Loucy (cell line): ENCODE results near the gene AFF3.

Experiments used
- EZH2phosphoT487 ChIP-seq: fragments of 200-600 bp; IDR thresholded peaks from 2 replicates; pipeline ENCODE4 v1.6.1; 2018; ENCODE audit warnings: antibody characterized with exemption, mild to moderate bottlenecking, moderate library complexity, borderline replicate concordance
- TF ChIP-seq, protein P1 (sequence below): fragments of 200-600 bp; sonication (generic); conservative IDR thresholded peaks from 2 replicates; pipeline ENCODE4 v1.5.1; 2014; ENCODE audit warnings: mild to moderate bottlenecking, antibody characterized with exemption, low read length

DNA sequence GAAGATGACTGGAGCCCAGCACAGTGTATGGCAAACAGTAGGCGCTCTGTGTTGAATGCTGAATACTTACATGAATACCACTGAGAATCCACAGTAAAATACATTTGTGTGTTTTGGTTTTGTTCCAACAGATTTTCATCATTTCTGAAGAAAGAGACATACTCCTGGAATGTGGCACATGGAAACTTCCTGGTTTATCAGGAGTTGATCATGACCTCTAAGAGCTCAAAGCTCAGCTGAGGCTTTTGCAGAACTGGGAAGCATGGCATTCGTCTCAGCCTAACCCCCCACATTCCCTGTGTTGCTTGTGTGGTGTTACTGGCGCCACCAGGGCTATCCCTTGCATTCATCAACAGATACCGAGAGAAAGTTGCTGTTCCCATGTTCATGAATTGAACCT, 335.6 kb downstream of the AFF3 start:
- TF ChIP-seq, protein P1, sequence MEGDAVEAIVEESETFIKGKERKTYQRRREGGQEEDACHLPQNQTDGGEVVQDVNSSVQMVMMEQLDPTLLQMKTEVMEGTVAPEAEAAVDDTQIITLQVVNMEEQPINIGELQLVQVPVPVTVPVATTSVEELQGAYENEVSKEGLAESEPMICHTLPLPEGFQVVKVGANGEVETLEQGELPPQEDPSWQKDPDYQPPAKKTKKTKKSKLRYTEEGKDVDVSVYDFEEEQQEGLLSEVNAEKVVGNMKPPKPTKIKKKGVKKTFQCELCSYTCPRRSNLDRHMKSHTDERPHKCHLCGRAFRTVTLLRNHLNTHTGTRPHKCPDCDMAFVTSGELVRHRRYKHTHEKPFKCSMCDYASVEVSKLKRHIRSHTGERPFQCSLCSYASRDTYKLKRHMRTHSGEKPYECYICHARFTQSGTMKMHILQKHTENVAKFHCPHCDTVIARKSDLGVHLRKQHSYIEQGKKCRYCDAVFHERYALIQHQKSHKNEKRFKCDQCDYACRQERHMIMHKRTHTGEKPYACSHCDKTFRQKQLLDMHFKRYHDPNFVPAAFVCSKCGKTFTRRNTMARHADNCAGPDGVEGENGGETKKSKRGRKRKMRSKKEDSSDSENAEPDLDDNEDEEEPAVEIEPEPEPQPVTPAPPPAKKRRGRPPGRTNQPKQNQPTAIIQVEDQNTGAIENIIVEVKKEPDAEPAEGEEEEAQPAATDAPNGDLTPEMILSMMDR = no peak
- TF ChIP-seq EZH2phosphoT487 = no peak
